ENCODE data around the gene SERGEF. TPM values are rescaled to one million over a fixed set of nuclear protein-coding genes. Genes with fewer than 3 reads are reported as not detected.

SERGEF gene
- total and polyA plus RNA-seq, 4 donors, result 12.0 to 17.9 (median 13.4) TPM

GRCh38 chr11:17786824-17787525 is 225.9 kb downstream of the SERGEF start:
- no peaks in the 10 kb centered on the region for H3K27me3 ChIP-seq (ENCODE audit: control insufficient read depth in 4 of 4, insufficient read depth in 4 of 4, low read length in 3 of 4)
- peaks cover 0 to 3% (median 0%) of the 10 kb centered on the region in 4 donors for H3K36me3 ChIP-seq (ENCODE audit: control insufficient read depth in 4 of 4, insufficient read depth in 3 of 4, low read depth in 1 of 4, low read length in 3 of 4)
- 95% methylated on average over 14 of the region's 14 CpGs for WGBS
- H3K9ac ChIP-seq (ENCODE audit: low read depth in 1 of 2, low read length in 2 of 2), result no peak overlapping the region
- H3K9me3 ChIP-seq (ENCODE audit: control insufficient read depth in 4 of 4, low read length in 3 of 4), result no peaks in the 10 kb centered on the region
- no peak overlapping the region for H3K4me3 ChIP-seq (ENCODE audit: low read depth in 1 of 3, low read length in 3 of 3)
- no peak for TF ChIP-seq ATF3 (IDR thresholded peaks at IDR 0.05)
- peaks cover 0 to 3% (median 0%) of the 10 kb centered on the region in 4 donors for H3K4me1 ChIP-seq (ENCODE audit: control insufficient read depth in 4 of 4, insufficient read depth in 4 of 4, low read length in 3 of 4)
- H3K27ac ChIP-seq (ENCODE audit: low read depth in 1 of 2, low read length in 2 of 2), result no peak overlapping the region
- DNase-seq (ENCODE audit: low spot score), result no peak

GRCh38 chr11:17783878-17784277 is 229.0 kb downstream of the SERGEF start:
- no peaks in the 10 kb centered on the region for H3K27me3 ChIP-seq (ENCODE audit: control insufficient read depth in 4 of 4, insufficient read depth in 4 of 4, low read length in 3 of 4)
- no peak for DNase-seq (ENCODE audit: low spot score)
- 94% methylated on average over 4 of the region's 4 CpGs for WGBS
- no peak for TF ChIP-seq JUND (IDR thresholded peaks at IDR 0.05)
- H3K9me3 ChIP-seq (ENCODE audit: control insufficient read depth in 4 of 4, low read length in 3 of 4), result no peaks in the 10 kb centered on the region
- H3K9ac ChIP-seq (ENCODE audit: low read depth in 1 of 2, low read length in 2 of 2), result no peak overlapping the region
- H3K27ac ChIP-seq (ENCODE audit: low read depth in 1 of 2, low read length in 2 of 2), result no peak overlapping the region
- H3K4me1 ChIP-seq (ENCODE audit: control insufficient read depth in 4 of 4, insufficient read depth in 4 of 4, low read length in 3 of 4), result peaks cover 0 to 3% (median 0%) of the 10 kb centered on the region in 4 donors
- no peak overlapping the region for H3K4me3 ChIP-seq (ENCODE audit: low read depth in 1 of 3, low read length in 3 of 3)
- peaks cover 0 to 3% (median 0%) of the 10 kb centered on the region in 4 donors for H3K36me3 ChIP-seq (ENCODE audit: control insufficient read depth in 4 of 4, insufficient read depth in 3 of 4, low read depth in 1 of 4, low read length in 3 of 4)

- Histone ChIP-seq H3K9me3 (ENCODE audit: control insufficient read depth in 4 of 4, low read length in 3 of 4) (no peaks in the 10 kb centered on the region), H3K27ac (ENCODE audit: low read depth in 1 of 2, low read length in 2 of 2) (no peak overlapping the region), H3K36me3 (ENCODE audit: control insufficient read depth in 4 of 4, insufficient read depth in 3 of 4, low read depth in 1 of 4, low read length in 3 of 4) (peaks cover 0 to 3% (median 0%) of the 10 kb centered on the region in 4 donors), H3K4me1 (ENCODE audit: control insufficient read depth in 4 of 4, insufficient read depth in 4 of 4, low read length in 3 of 4) (peaks cover 0 to 3% (median 0%) of the 10 kb centered on the region in 4 donors), H3K27me3 (ENCODE audit: control insufficient read depth in 4 of 4, insufficient read depth in 4 of 4, low read length in 3 of 4) (no peaks in the 10 kb centered on the region), H3K9ac (ENCODE audit: low read depth in 1 of 2, low read length in 2 of 2) (no peak overlapping the region), H3K4me3 (ENCODE audit: low read depth in 1 of 3, low read length in 3 of 3) (no peak overlapping the region)
- DNase-seq (ENCODE audit: low spot score), result no peak
- TF ChIP-seq EGR1 (IDR thresholded peaks at IDR 0.05; ENCODE audit: low read depth in 2 of 2) (no peak), CTCF (IDR thresholded peaks at IDR 0.05; ENCODE audit: low read depth, low read length, missing input control) (no peak), YY1 (IDR thresholded peaks at IDR 0.05) (no peak), HNF4G (IDR thresholded peaks at IDR 0.05) (no peak), JUND (IDR thresholded peaks at IDR 0.05) (no peak), ATF3 (IDR thresholded peaks at IDR 0.05) (no peak), SP1 (IDR thresholded peaks at IDR 0.05) (no peak), FOXA2 (IDR thresholded peaks at IDR 0.05) (no peak), ZBTB33 (IDR thresholded peaks at IDR 0.05) (no peak), RAD21 (IDR thresholded peaks at IDR 0.05) (no peak), NR2F2 (IDR thresholded peaks at IDR 0.05) (no peak), TAF1 (conservative IDR thresholded peaks at IDR 0.05) (no peak), GABPA (IDR thresholded peaks at IDR 0.05 in 1 of 2, conservative IDR thresholded peaks at IDR 0.05 in 1 of 2) (no peak), HNF4A (conservative IDR thresholded peaks at IDR 0.05) (no peak), MAX (IDR thresholded peaks at IDR 0.05) (no peak), RXRA (IDR thresholded peaks at IDR 0.05) (no peak), REST (IDR thresholded peaks at IDR 0.05) (no peak), FOXA1 (IDR thresholded peaks at IDR 0.05) (no peak)
- 89% methylated on average over 4 of the region's 4 CpGs for WGBS
Measured at GRCh38 chr11:17782603-17783337, 230.1 kb downstream of the SERGEF start.
